Ovary (tissue), 9 donors: ENCODE results near the gene PHLDB2. TPM values are rescaled to one million over a fixed set of nuclear protein-coding genes. Genes with fewer than 3 reads are reported as not detected.

Experiments used
- DNase-seq, 5 donors: peaks; one replicate each; pipeline ENCODE4 v3.0.0-alpha.2; 2019 to 2020
- H3K27ac ChIP-seq, 2 donors: fragments of 200-600 bp; one replicate each; pipeline versions ENCODE4 v1.5.1 to v1.8.0; 2019 to 2022
- H3K27me3 ChIP-seq: fragments of 200-600 bp; one replicate; pipeline ENCODE4 v1.8.0; 2022
- H3K36me3 ChIP-seq: fragments of 200-600 bp; sonication (generic); one replicate; pipeline ENCODE4 v1.5.1; 2019
- H3K4me1 ChIP-seq: one replicate; pipeline ENCODE4 v1.8.1; 2013; ENCODE audit warnings: mild to moderate bottlenecking, moderate library complexity; ENCODE audit not compliant: insufficient read depth
- H3K4me3 ChIP-seq: fragments of 200-600 bp; sonication (generic); one replicate; pipeline ENCODE4 v1.5.1; 2017
- H3K9me3 ChIP-seq, 2 donors: fragments of 200-600 bp in 1 of 2; sonication (generic) in 1 of 2; one replicate each; pipeline versions ENCODE4 v1.5.1 to v1.8.1; 2013 to 2019; ENCODE audit warnings: mild to moderate bottlenecking in 1 of 2, moderate library complexity in 1 of 2
- EP300 ChIP-seq: sonication (generic); formaldehyde crosslinking; IDR thresholded peaks from one replicate; pipeline ENCODE4 v1.6.1; 2017; ENCODE audit warnings: antibody characterized with exemption
- POLR2A ChIP-seq: fragments of 450-650 bp; IDR thresholded peaks from one replicate; pipeline ENCODE4 v1.6.1; 2017; ENCODE audit warnings: antibody characterized with exemption, mild to moderate bottlenecking, moderate library complexity
- WGBS, 3 donors: extraction: QIAGEN DNeasy Blood & Tissue Kit in 1 of 3; methylation state at CpG; one replicate each; pipeline versions ENCODE4 v1.1.5 to v1.1.7; 2013 to 2017; 5-methylcytosine and 5-hydroxymethylcytosine counted together
- intact Hi-C, 4 donors: fragments of 100-400 bp; cut with DNase I; formaldehyde crosslinking; loops; one replicate each; pipeline versions ENCODE4 v1.11.0 to v1.15.1; 2022 to 2023
- polyA plus RNA-seq, 2 donors: library from polyadenylated mRNA; stranded (reverse); fragments of 200-250 nt in 1 of 2; fragments of 350-450 nt in 1 of 2; fragmentation: Illumina TruSeq in 1 of 2; extraction: RNeasy Lipid Tissue Mini Kit (QIAGEN cat#74804) in 1 of 2; gene quantifications; one replicate each; pipeline ENCODE4 v1.2.3, GENCODE V29; 2013 to 2014
- total RNA-seq, 7 donors: library from RNA; depleted of rRNA in 2 of 7; stranded (reverse); fragments of >200 nt in 2 of 7; fragmentation: NEBNext Ultra II Directional in 3 of 7; extraction: Animal tissue kit (Norgen Biotek cat#: 25700) in 3 of 7; gene quantifications; one replicate each; pipeline versions ENCODE4 v1.1.0 to v1.2.4, GENCODE V29; 2016 to 2023
- TF ChIP-seq, protein P1 (sequence below), 3 donors: fragments of 450-650 bp in 2 of 3; fragments of 200-600 bp in 1 of 3; IDR thresholded peaks; one replicate each; pipeline versions ENCODE4 v1.5.1 to v1.8.0; 2016 to 2022; ENCODE audit warnings: antibody characterized with exemption in 3 of 3, mild to moderate bottlenecking in 1 of 3
- donor health status: DM: no; HTN: no; CAD: no; lungs with moderate emphysema.
- donor health status: DM: no; HTN: no; CAD: no.
- donor health status: Bipolar disorder and iron deficiency.
- donor health status: DM: yes; HTN: yes; CAD: no.
- donor health status: DM: no; HTN: no; CAD: no.
- donor health status: DM: yes; HTN: yes; CAD: no.

The PHLDB2 gene
- total and polyA plus RNA-seq, 9 donors: 9.0 to 141 (median 19.3) TPM

DNA sequence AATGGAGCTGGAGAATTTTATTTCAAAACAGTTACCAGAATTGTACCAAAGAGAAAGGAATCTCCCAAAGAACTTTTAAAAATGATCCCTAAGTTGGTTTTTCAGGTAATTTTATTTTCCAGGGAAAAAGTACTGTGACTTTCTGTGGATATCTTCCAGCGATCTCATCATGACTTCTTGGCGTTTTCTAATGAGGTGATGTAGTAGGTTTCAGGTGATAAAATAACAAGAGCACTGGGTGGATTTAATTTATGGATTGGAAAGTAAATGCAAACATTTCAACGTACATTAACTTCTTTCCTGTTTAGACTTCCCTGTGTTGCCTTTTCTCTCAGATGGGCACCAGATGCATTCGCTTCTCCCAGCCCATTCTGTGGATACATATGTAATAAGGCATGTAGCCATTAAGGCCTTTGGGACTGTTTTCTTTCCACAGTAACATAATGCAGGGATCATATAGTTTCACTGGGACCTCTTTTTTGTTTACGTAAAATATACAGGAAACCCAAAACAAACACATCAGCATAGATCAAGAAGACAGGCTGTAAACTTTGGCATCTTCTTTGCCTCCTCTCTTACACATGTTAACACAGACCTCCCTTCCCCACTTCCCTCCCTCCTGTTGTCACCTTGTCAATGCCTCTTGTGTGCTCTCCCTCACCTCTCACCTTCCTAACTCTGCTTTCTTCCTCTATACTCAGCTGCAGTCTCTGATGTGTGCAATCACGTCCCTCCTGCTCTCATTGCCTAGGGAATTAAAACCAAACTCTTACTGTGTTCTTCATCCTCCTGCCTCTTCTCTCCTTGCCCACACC lies 13.0 kb downstream of the PHLDB2 start:
- no peaks in the 10 kb centered on the region for H3K27me3 ChIP-seq
- no peak overlapping the region for H3K27ac ChIP-seq
- no peaks in the 10 kb centered on the region for H3K9me3 ChIP-seq
- H3K36me3 ChIP-seq: no peaks in the 10 kb centered on the region
- no peak for DNase-seq
- 90 to 92% (median 91%) methylated on average over 6 of the region's 6 CpGs for WGBS, 3 donors
- TF ChIP-seq EP300 (no peak), POLR2A (no peak)
- TF ChIP-seq, protein P1, sequence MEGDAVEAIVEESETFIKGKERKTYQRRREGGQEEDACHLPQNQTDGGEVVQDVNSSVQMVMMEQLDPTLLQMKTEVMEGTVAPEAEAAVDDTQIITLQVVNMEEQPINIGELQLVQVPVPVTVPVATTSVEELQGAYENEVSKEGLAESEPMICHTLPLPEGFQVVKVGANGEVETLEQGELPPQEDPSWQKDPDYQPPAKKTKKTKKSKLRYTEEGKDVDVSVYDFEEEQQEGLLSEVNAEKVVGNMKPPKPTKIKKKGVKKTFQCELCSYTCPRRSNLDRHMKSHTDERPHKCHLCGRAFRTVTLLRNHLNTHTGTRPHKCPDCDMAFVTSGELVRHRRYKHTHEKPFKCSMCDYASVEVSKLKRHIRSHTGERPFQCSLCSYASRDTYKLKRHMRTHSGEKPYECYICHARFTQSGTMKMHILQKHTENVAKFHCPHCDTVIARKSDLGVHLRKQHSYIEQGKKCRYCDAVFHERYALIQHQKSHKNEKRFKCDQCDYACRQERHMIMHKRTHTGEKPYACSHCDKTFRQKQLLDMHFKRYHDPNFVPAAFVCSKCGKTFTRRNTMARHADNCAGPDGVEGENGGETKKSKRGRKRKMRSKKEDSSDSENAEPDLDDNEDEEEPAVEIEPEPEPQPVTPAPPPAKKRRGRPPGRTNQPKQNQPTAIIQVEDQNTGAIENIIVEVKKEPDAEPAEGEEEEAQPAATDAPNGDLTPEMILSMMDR (IDR thresholded peaks at IDR 0.05): no peak
- no peaks in the 10 kb centered on the region for H3K4me1 ChIP-seq
- intact Hi-C loops: no loop called here
- no peak overlapping the region for H3K4me3 ChIP-seq

DNA sequence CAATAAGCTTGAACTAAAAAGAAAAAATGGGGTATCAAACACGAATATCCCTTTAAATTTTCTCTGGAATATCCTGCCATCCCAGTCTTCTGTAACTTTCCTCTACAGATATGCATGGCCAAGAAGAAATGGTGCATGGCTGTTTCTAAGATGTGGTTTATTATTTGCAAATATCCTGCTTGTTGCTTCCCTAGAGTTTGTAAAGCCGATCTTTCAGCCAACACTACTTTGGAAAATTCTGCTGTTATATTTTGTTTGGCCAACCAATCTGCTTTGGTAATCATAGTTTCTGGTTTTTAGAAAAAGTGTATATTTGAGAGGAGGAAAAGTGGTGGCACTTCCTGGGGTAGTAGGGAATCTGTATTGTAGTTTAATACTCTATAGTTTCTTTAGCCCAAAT lies 13.9 kb downstream of the PHLDB2 start:
- 65 to 76% (median 73%) methylated on average over 2 of the region's 2 CpGs for WGBS, 3 donors
- Histone ChIP-seq H3K4me1 (no peaks in the 10 kb centered on the region), H3K27me3 (no peaks in the 10 kb centered on the region), H3K27ac (no peak overlapping the region), H3K4me3 (no peak overlapping the region), H3K36me3 (no peaks in the 10 kb centered on the region), H3K9me3 (no peaks in the 10 kb centered on the region)
- no peak for DNase-seq
- intact Hi-C loops: no loop called here
- TF ChIP-seq EP300 (no peak), POLR2A (no peak)
- TF ChIP-seq, protein P1 (IDR thresholded peaks at IDR 0.05): no peak

DNA sequence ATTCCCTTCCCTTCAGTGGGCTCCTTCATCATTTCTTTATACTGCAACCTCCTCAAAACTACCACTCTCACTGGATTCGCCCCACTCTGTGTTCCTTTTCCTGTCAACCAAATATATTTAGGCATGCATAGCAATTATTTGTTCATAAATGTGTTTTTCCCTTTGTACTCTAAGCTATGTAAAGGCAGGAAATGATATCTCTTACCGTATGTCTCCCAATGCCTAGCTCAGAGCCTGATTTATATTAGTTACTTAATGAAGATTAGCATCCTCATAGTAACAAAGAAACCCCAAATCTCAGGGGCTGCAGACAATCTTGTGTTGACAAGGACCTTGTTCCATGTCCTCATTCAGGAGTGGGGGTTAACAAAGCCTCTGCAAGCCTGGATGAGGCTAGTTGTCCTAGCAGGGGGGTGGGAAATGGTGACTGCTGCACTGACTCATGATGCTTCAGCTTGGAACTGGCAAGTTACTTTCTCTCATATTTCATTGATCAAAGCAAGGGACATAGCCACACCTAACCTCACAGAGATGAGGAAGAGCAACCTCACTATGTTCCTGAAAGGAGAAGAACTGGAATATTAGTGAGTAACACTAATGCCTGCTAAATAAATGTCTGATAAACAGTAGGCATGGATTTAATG lies 15.2 kb downstream of the PHLDB2 start:
- no peaks in the 10 kb centered on the region for H3K9me3 ChIP-seq
- H3K36me3 ChIP-seq: no peaks in the 10 kb centered on the region
- H3K27me3 ChIP-seq: no peaks in the 10 kb centered on the region
- TF ChIP-seq, protein P1 (IDR thresholded peaks at IDR 0.05): no peak
- TF ChIP-seq EP300 (no peak), POLR2A (no peak)
- no peak for DNase-seq
- intact Hi-C loops: no loop called here
- no peaks in the 10 kb centered on the region for H3K4me1 ChIP-seq
- no peak overlapping the region for H3K4me3 ChIP-seq
- 80 to 81% (median 81%) methylated on average over 2 of the region's 2 CpGs for WGBS, 3 donors
- H3K27ac ChIP-seq: no peak overlapping the region

DNA sequence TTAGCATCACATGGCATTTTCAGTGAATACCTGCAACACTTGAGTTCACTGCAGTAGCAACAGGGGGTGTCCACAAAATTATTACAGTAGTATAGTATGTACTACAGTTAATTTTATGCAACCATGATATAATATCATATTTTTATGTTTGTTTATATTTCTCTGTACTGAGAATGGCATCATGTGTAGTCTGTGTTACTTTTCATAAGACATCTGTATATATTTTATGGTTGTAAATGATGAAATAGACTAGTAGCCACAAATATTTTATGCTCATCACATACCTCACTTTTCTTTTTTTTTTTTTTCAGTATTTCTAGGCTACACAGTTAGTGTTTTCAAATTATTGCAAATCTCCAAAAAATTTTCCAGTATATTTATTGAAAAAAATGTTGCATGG lies 22.4 kb downstream of the PHLDB2 start:
- no peaks in the 10 kb centered on the region for H3K27me3 ChIP-seq
- no peak overlapping the region for H3K27ac ChIP-seq
- no peak overlapping the region for H3K4me3 ChIP-seq
- H3K4me1 ChIP-seq: no peaks in the 10 kb centered on the region
- no peaks in the 10 kb centered on the region for H3K36me3 ChIP-seq
- no peaks in the 10 kb centered on the region for H3K9me3 ChIP-seq
- intact Hi-C loops: no loop called here
- TF ChIP-seq EP300 (no peak), POLR2A (no peak)
- TF ChIP-seq, protein P1 (IDR thresholded peaks at IDR 0.05): no peak
- DNase-seq: no peak
